Mesenteric fat pad (tissue), 1 donor: ENCODE data around the gene NMBR. TPM values are rescaled to one million over a fixed set of nuclear protein-coding genes. Genes with fewer than 3 reads are reported as not detected.
"Not testable (repeated sequence)": the region's sequence is repeated elsewhere in the genome, so short reads cannot be mapped to it uniquely, and the experiment has no call there.

Experiments used
- DNase-seq: peaks from one replicate; pipeline ENCODE4 v3.0.0-alpha.2; 2020; ENCODE audit warnings: low spot score
- total RNA-seq: library from RNA; stranded (reverse); fragmentation: NEBNext Ultra II Directional; extraction: Animal tissue kit (Norgen Biotek cat#: 25700); gene quantifications from one replicate; pipeline ENCODE4 v1.2.1, GENCODE V29; 2021
- donor health status: DM: yes; HTN: yes; CAD: no.

Gene NMBR
- total RNA-seq, 1 donor from 2014 or later = not detected

- DNase-seq = not testable (repeated sequence)
Observed at GRCh38 chr6:142062861-142063260, 84.1 kb downstream of the NMBR start.

- DNase-seq = no peak
Observed at GRCh38 chr6:142058551-142059290, 88.2 kb downstream of the NMBR start.

GRCh38 chr6:142055219-142055618 lies 91.7 kb downstream of the NMBR start:
- no peak for DNase-seq

GRCh38 chr6:142051404-142051803 lies 95.5 kb downstream of the NMBR start:
- DNase-seq = no peak

- no peak for DNase-seq
Observed at GRCh38 chr6:142048593-142048980, 98.3 kb downstream of the NMBR start.

GRCh38 chr6:142047934-142048592 lies 98.9 kb downstream of the NMBR start:
- no peak for DNase-seq

- no peak for DNase-seq
Observed at GRCh38 chr6:142045380-142046278, 101.3 kb downstream of the NMBR start.

GRCh38 chr6:142035890-142036289 lies 111.0 kb downstream of the NMBR start:
- no peak for DNase-seq

GRCh38 chr6:142031035-142031434 lies 115.9 kb downstream of the NMBR start:
- no peak for DNase-seq

GRCh38 chr6:142030115-142030619 lies 116.8 kb downstream of the NMBR start:
- DNase-seq = no peak

- no peak for DNase-seq
Observed at GRCh38 chr6:142028527-142028926, 118.4 kb downstream of the NMBR start.

- DNase-seq = not testable (repeated sequence)
Observed at GRCh38 chr6:142027804-142028203, 119.1 kb downstream of the NMBR start.

GRCh38 chr6:142027074-142027473 lies 119.8 kb downstream of the NMBR start:
- DNase-seq = no peak

GRCh38 chr6:142026471-142026870 lies 120.5 kb downstream of the NMBR start:
- DNase-seq = no peak

Other genes starting within 250 kb of the NMBR start
- gene GJE1, start 14.2 kb downstream of the NMBR start, total RNA-seq = not detected
- gene VTA1, start 141 bp upstream of the NMBR start, total RNA-seq = 33.4 TPM
- 8.0 TPM for gene ADGRG6, start 154.9 kb upstream of the NMBR start, total RNA-seq